ENCODE results near the gene MYO1C. TPM values are rescaled to one million over a fixed set of nuclear protein-coding genes. Genes with fewer than 3 reads are reported as not detected.

MYO1C gene
- total RNA-seq, 2 donors from 2014 or later = 75.5 to 90.0 TPM

GRCh38 chr17:1539811-1540210 is 47.3 kb upstream of the MYO1C start:
- no peaks in the 10 kb centered on the region for H3K9me3 ChIP-seq (ENCODE audit: control insufficient read depth, low read length)

GRCh38 chr17:1535737-1536136 is 43.3 kb upstream of the MYO1C start:
- no peak for TF ChIP-seq CTCF (conservative IDR thresholded peaks at IDR 0.05)
- Histone ChIP-seq H3K4me1 (ENCODE audit: control insufficient read depth, insufficient read depth, low read length) (no peaks in the 10 kb centered on the region), H3K4me3 (ENCODE audit: low read length) (no peak overlapping the region), H3K27me3 (ENCODE audit: control insufficient read depth, insufficient read depth, low read length, poor library complexity, severe bottlenecking) (no peaks in the 10 kb centered on the region), H3K9ac (ENCODE audit: extremely low read depth, low read length, poor library complexity, severe bottlenecking) (no peak overlapping the region), H3K9me3 (ENCODE audit: control insufficient read depth, low read length) (no peaks in the 10 kb centered on the region), H3K27ac (ENCODE audit: low read depth, low read length) (no peak overlapping the region), H3K36me3 (ENCODE audit: control insufficient read depth, insufficient read depth, low read length) (peaks cover 66% of the 10 kb centered on the region)
- H3K4me3 Mint-ChIP-seq = no peak overlapping the region
- H3K27me3 Mint-ChIP-seq (ENCODE audit: insufficient read depth) = no peaks in the 10 kb centered on the region
- H3K9me3 Mint-ChIP-seq = no peaks in the 10 kb centered on the region
- peaks cover 3% of the 10 kb centered on the region for H3K4me1 Mint-ChIP-seq
- no peak overlapping the region for H3K27ac Mint-ChIP-seq
- peaks cover 67% of the 10 kb centered on the region for H3K36me3 Mint-ChIP-seq (ENCODE audit: low read depth)
- no peak for DNase-seq
- 92 to 94% methylated on average over 4 of the region's 4 CpGs for WGBS, 2 experiments (ENCODE audit: insufficient coverage in 1 of 2, insufficient read length in 1 of 2)

More at GRCh38 chr17:1539811-1540210, 47.3 kb upstream of the MYO1C start:
- no peak overlapping the region for H3K27ac Mint-ChIP-seq
- peaks cover 32% of the 10 kb centered on the region for H3K4me1 Mint-ChIP-seq
- Histone ChIP-seq H3K4me3 (ENCODE audit: low read length) (no peak overlapping the region), H3K27me3 (ENCODE audit: control insufficient read depth, insufficient read depth, low read length, poor library complexity, severe bottlenecking) (no peaks in the 10 kb centered on the region), H3K27ac (ENCODE audit: low read depth, low read length) (no peak overlapping the region), H3K4me1 (ENCODE audit: control insufficient read depth, insufficient read depth, low read length) (peaks cover 7% of the 10 kb centered on the region), H3K36me3 (ENCODE audit: control insufficient read depth, insufficient read depth, low read length) (peaks cover 55% of the 10 kb centered on the region), H3K9ac (ENCODE audit: extremely low read depth, low read length, poor library complexity, severe bottlenecking) (no peak overlapping the region)
- WGBS, 2 experiments (ENCODE audit: insufficient coverage in 1 of 2, insufficient read length in 1 of 2) = 93% methylated on average over 15 of the region's 15 CpGs
- H3K36me3 Mint-ChIP-seq (ENCODE audit: low read depth) = peaks cover 45% of the 10 kb centered on the region
- no peaks in the 10 kb centered on the region for H3K27me3 Mint-ChIP-seq (ENCODE audit: insufficient read depth)
- no peaks in the 10 kb centered on the region for H3K9me3 Mint-ChIP-seq
- DNase-seq = no peak
- TF ChIP-seq CTCF (conservative IDR thresholded peaks at IDR 0.05) = no peak
- no peak overlapping the region for H3K4me3 Mint-ChIP-seq

- H3K4me3 ChIP-seq (ENCODE audit: low read length) = no peak overlapping the region
- no peaks in the 10 kb centered on the region for H3K9me3 ChIP-seq (ENCODE audit: control insufficient read depth, low read length)
- Mint-ChIP-seq H3K9me3 (no peaks in the 10 kb centered on the region), H3K4me1 (peaks cover 3% of the 10 kb centered on the region), H3K4me3 (no peak overlapping the region), H3K27me3 (ENCODE audit: insufficient read depth) (no peaks in the 10 kb centered on the region), H3K27ac (no peak overlapping the region), H3K36me3 (ENCODE audit: low read depth) (peaks cover 60% of the 10 kb centered on the region)
- H3K9ac ChIP-seq (ENCODE audit: extremely low read depth, low read length, poor library complexity, severe bottlenecking) = no peak overlapping the region
- DNase-seq = no peak
- no peak overlapping the region for H3K27ac ChIP-seq (ENCODE audit: low read depth, low read length)
- H3K36me3 ChIP-seq (ENCODE audit: control insufficient read depth, insufficient read depth, low read length) = peaks cover 60% of the 10 kb centered on the region
- no peak for TF ChIP-seq CTCF (conservative IDR thresholded peaks at IDR 0.05)
- no peaks in the 10 kb centered on the region for H3K4me1 ChIP-seq (ENCODE audit: control insufficient read depth, insufficient read depth, low read length)
- 95 to 98% methylated on average over 23 to 24 of the region's 24 CpGs for WGBS, 2 experiments (ENCODE audit: insufficient coverage in 1 of 2, insufficient read length in 1 of 2)
- no peaks in the 10 kb centered on the region for H3K27me3 ChIP-seq (ENCODE audit: control insufficient read depth, insufficient read depth, low read length, poor library complexity, severe bottlenecking)
Observed at GRCh38 chr17:1533661-1534325, 41.3 kb upstream of the MYO1C start.
